Measurements from ENCODE around the gene AFAP1.

DNA sequence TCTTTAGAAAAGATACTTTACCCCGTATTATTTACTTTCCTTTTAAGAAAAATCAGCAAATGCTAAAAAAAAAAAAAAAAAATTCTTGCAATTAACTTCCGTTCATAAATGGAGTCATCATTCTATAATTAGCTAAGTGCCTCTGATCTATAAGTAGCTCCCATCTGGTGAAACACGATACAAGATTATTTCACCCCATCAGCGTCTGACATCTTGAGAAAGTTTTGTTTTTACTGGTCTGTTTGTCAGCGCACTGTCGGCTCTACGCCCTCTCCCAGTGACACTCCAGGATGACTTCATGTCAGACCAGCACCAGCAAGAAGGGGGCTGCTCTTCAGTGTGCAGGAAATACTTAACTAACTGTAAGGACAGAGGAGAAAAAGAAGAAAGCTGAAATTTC is 108.3 kb downstream of the AFAP1 start:
- TF ChIP-seq, protein P1, sequence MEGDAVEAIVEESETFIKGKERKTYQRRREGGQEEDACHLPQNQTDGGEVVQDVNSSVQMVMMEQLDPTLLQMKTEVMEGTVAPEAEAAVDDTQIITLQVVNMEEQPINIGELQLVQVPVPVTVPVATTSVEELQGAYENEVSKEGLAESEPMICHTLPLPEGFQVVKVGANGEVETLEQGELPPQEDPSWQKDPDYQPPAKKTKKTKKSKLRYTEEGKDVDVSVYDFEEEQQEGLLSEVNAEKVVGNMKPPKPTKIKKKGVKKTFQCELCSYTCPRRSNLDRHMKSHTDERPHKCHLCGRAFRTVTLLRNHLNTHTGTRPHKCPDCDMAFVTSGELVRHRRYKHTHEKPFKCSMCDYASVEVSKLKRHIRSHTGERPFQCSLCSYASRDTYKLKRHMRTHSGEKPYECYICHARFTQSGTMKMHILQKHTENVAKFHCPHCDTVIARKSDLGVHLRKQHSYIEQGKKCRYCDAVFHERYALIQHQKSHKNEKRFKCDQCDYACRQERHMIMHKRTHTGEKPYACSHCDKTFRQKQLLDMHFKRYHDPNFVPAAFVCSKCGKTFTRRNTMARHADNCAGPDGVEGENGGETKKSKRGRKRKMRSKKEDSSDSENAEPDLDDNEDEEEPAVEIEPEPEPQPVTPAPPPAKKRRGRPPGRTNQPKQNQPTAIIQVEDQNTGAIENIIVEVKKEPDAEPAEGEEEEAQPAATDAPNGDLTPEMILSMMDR (IDR thresholded peaks at IDR 0.05): no peak
- TF ChIP-seq POLR2A (IDR thresholded peaks at IDR 0.05): no peak

Data from esophagus squamous epithelium (tissue), 4 donors.